Measurements from ENCODE around the gene ZNF276.

- TF ChIP-seq CTCF (IDR thresholded peaks at IDR 0.05; ENCODE audit: borderline replicate concordance, extremely low read depth, low read length, poor library complexity, severe bottlenecking): no peak
- TF ChIP-seq EZH2 (IDR thresholded peaks at IDR 0.05; ENCODE audit: borderline replicate concordance, low read depth, low read length, severe bottlenecking): no peak
Measured at GRCh38 chr16:89709716-89710432, 11.5 kb upstream of the ZNF276 start.
